Subcutaneous adipose tissue (tissue), 4 donors: ENCODE measurements around the gene IPCEF1. TPM values are rescaled to one million over a fixed set of nuclear protein-coding genes. Genes with fewer than 3 reads are reported as not detected.

Experiments
- total RNA-seq, 4 donors: library from RNA; depleted of rRNA; stranded (reverse); fragments of >200 nt; gene quantifications; one replicate each; pipeline ENCODE4 v1.1.0, GENCODE V29; 2016
- TF ChIP-seq, protein P1 (sequence below): fragments of 450-650 bp; IDR thresholded peaks from one replicate; pipeline ENCODE4 v1.5.1; 2016; ENCODE audit warnings: low read depth, mild to moderate bottlenecking, control low read depth, antibody characterized with exemption, moderate library complexity

IPCEF1 gene
- total RNA-seq, 4 donors from 2014 or later, result 0.82 to 2.9 (median 1.5) TPM

DNA sequence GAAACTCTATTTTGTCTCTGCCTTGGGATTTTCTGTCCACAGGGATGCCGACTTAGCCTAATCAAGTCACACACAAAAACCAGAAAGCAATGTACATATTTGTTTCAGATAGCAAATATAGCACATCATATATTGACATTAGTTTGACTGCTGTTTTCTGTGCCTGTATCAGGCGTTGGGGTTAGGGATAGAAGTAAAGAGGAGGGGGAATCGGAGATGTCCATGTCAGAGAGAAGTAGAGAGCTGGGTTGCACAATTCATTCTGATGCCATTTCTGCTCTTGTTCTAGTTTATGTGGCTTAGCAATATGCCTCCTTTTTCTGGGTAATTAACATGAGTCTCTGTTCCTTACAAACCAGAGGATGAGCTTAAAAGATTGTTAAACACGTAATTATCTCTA is 14.7 kb upstream of the IPCEF1 start:
- TF ChIP-seq, protein P1, sequence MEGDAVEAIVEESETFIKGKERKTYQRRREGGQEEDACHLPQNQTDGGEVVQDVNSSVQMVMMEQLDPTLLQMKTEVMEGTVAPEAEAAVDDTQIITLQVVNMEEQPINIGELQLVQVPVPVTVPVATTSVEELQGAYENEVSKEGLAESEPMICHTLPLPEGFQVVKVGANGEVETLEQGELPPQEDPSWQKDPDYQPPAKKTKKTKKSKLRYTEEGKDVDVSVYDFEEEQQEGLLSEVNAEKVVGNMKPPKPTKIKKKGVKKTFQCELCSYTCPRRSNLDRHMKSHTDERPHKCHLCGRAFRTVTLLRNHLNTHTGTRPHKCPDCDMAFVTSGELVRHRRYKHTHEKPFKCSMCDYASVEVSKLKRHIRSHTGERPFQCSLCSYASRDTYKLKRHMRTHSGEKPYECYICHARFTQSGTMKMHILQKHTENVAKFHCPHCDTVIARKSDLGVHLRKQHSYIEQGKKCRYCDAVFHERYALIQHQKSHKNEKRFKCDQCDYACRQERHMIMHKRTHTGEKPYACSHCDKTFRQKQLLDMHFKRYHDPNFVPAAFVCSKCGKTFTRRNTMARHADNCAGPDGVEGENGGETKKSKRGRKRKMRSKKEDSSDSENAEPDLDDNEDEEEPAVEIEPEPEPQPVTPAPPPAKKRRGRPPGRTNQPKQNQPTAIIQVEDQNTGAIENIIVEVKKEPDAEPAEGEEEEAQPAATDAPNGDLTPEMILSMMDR, result no peak

DNA sequence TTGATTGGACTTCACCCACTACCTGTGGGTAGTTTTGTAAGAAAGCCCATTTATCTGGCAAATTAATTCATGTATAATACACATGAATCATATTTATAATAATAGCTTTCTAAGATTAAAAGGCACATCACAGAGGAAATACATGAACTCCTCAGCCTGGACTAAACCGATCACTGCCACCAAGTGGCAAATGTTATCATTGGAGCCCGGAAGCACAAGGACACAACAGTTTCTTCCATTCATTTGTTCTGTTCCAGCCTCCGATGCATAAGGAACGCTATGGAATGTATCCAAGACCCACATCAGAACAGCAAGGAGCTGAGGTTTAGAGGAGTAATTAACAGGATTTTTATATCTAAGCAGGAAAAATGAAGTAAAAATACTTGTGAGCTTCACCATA is 13.9 kb upstream of the IPCEF1 start:
- TF ChIP-seq, protein P1, result no peak

DNA sequence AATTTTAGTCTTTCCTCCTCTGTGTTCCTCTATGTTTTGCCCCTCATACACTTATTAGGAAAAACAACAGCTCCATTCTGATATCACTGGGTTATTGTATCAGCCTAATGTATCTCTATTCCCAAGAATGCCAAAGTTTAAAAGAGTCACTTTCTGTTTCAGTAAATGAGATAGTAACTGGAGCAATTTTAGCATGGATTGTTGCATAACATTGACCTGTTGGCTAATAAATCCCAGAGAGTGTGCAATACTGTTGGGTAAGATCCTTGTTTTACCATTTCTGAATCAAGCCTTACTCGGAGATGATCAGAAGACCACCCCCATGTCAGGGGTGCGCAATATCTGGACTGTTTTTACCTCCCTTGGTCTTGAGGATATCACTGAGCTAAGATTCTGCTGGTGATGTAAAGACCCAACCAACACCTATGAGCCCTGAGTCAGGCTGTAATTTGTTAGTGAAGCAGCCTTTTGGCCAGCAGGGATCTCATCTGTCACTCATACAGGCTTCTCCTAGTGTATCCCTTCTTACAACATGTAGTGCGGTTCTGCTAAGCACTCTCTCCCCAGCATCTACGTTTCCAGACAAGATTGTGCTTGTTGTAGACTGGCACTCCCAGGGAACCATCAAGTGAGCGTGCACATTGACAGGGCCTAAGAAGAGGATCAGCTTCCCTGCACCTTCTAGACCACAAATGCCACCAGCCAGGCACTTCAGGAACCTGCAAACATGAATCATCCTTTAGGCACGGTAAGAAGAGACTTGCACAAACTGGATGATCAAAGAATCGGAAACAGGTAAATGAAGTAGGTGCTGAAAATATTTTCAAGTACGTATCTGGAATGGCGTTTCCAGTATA is 11.5 kb upstream of the IPCEF1 start:
- TF ChIP-seq, protein P1, result no peak

DNA sequence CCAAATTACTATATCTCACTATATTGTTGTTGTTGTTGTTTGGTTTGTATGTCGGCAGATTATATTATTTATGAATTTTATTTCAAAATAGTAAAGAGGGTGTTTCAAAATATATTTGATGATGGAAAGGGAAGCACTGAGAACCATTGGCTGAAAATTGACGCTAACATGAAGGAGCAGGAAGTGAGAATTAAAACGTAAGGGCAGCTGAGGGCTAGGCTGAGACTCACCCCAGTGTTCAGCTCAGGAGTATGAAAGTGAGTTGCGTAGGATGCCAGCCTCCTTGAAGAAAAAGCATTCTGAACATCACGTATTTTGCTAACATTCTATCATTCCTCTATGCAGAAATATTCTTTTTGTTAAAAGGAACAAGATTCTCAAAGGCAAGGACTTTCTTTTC is 10.7 kb upstream of the IPCEF1 start:
- TF ChIP-seq, protein P1, result no peak

DNA sequence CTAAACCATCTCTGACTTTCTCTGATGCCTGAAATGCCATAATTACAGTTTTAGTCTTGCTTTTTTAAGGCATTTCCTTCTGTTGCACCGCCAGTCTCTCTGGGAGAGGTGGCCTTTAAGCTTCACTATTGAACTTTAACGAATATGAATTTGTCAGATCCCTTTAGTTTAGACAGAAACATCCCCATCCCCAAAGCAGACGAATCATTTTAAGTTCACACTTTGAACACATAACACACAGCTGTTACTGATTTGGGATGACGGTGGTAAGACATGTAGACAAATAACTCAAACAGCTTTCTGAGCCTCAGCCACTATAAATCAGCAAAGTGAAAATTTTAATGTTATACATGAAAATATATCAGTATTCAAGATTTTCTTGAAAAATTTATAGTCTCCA is 7.2 kb upstream of the IPCEF1 start:
- TF ChIP-seq, protein P1, result no peak

DNA sequence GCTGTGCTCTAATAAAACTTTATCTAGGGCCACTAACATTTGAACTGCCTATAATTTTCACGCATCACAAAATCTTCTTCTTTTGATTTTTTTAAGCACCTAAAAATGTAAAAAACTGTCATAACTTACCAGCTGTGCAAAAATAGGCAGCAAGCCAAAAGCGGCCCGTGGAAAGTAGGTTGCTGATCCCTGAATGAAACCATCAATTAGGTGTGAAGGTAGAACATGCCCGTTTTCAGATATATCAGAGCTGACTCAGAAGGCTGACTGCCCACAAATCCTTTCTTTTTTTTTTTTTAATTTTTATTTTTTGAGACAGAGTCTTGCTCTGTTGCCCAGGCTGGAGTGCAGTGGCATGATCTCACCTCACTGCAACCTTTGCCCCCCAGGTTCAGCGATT is 4.9 kb upstream of the IPCEF1 start:
- TF ChIP-seq, protein P1, result no peak

DNA sequence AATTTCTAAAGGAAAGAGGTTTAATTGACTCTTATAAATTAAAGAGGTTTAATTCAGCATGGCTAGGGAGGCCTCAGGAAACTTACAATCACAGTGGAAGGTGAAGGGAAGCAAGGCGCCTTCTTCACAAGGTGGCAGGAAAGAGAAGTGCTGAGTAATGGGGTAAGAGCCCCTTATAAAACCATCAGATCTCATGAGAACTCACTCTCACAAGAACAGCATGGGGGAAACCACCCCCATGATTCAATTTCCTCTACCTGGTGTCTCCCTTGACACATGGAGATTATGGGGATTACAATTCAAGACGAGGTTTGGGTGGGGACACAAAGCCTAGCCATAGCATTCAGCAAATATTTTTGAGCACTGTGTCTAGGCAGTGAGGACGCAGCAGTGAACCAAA is 3.9 kb upstream of the IPCEF1 start:
- TF ChIP-seq, protein P1, result no peak
